Fibroblast of the aortic adventitia (primary cell): ENCODE data around the gene GADD45G. TPM values are rescaled to one million over a fixed set of nuclear protein-coding genes. Genes with fewer than 3 reads are reported as not detected.

Experiments used
- DNase-seq: peaks from one replicate; pipeline ENCODE4 v3.0.0-alpha.2; 2010; ENCODE audit warnings: low read depth
- H3K4me3 ChIP-seq: 2 replicates; pipeline ENCODE4 v1.5.1; 2011; ENCODE audit warnings: low read depth, mild to moderate bottlenecking, control low read depth, low read length, moderate library complexity
- CTCF ChIP-seq: IDR thresholded peaks from 2 replicates; pipeline ENCODE4 v1.5.1; 2011; ENCODE audit warnings: mild to moderate bottlenecking, low read length, control low read depth, inconsistent platforms; ENCODE audit not compliant: insufficient read depth
- total RNA-seq: library from RNA; depleted of rRNA; stranded (reverse); fragments of >200 nt; gene quantifications from 2 replicates; pipeline ENCODE4 v1.2.3, GENCODE V29; 2012; ENCODE audit warnings: low replicate concordance

Gene GADD45G
- total RNA-seq, 1 donor = 0.36 TPM

GRCh38 chr9:89579741-89580385 is 24.9 kb upstream of the GADD45G start:
- no peak overlapping the region for H3K4me3 ChIP-seq
- no peak for DNase-seq
- no peak for TF ChIP-seq CTCF

- H3K4me3 ChIP-seq = no peak overlapping the region
- no peak for DNase-seq
- TF ChIP-seq CTCF = no peak
These were observed 18.5 kb upstream of the GADD45G start for GRCh38 chr9:89586311-89586710.

DNA sequence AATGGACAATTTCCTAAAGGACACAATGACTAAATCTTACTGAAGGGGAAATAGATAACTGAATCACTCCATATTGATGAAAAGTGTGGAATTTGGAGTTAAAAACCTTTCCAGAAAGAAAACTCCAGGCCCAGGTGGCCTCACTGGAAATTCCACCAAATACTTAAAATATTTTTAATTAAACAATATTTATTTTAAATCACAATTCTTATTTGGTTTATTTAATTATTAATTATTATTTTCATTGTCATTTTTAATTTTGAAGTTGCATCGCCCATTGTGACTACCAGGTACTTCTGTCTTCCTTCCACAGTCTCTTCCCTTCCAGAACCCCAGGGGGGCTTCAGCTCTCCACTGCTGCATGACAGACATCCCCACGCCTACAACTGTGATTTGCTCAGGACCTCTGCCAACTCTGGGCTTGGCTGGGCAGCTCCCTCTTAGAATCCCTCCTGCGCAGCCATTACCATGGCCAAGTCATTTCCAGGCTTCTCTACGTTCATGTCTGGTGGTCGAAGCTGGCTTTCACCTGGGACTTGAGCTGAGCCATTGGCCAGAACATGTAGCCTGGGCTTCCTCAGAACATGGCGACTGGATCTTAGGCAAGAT is 16.4 kb upstream of the GADD45G start:
- no peak for TF ChIP-seq CTCF
- no peak for DNase-seq
- H3K4me3 ChIP-seq = no peak overlapping the region

DNA sequence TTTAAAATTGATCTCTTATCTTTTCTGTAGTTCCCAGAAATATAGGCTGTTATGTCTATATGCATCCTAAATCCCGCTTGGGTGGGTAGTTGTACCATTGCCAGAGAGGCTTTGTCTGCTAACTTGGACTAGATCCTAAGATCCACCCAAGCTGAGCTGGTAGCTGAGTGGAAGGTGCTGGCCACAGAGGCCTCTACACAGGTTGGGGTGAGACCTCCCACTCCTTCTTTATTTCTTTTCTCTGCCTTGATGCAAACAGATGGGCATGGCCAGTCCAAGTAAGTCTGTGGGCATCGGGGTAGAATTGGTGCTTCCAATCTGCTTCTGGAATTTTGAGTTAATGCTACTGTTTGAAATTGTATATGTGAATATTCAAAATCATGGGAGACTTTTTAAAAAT is 14.4 kb upstream of the GADD45G start:
- no peak for DNase-seq
- no peak overlapping the region for H3K4me3 ChIP-seq
- TF ChIP-seq CTCF = no peak

DNA sequence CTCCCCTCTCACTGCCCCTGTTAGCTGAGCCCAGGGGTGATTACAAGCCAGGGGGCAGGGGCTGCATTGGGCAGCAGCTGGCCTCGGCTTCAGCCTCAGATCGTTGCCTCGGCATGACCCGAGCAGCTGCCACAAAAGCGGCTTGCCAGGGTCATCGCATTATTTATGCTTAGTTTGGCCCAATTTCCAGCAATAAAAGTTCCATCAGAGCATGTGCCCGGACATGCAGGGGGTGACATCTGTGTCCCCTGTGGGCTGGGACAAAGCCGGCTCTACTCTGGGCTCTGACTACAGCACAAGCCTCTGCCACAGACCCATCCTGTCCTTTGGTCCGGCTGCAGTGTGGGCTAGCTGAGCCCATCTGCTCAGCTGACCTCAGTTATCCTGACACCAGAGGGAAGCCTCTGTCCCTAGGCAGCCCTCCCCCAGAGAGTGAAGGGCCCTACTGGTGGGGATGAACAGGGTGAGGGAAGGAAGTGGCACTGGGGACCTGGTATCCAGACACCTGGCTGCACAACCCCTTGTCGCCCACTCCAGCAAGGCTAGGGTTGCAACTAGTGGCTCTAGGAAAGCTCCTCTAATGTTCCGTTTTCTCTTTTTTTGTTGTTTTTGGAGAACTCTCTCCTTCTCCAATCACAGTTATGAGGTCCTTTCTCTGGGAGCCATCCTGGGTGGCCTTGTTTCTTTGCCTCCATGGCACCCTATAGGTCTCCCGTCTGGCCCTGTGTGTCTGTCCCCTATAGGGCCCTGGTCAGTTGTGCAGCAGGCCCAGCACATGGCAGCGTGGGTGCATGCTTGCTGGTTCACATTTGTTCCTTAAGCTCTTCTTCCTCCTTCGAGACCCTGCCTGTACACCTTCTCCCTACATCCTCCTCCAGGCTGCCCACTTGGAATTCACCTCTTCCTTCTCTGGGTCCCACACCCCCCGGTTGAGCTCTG is 13.3 kb upstream of the GADD45G start:
- no peak for DNase-seq
- no peak overlapping the region for H3K4me3 ChIP-seq
- TF ChIP-seq CTCF = no peak

DNA sequence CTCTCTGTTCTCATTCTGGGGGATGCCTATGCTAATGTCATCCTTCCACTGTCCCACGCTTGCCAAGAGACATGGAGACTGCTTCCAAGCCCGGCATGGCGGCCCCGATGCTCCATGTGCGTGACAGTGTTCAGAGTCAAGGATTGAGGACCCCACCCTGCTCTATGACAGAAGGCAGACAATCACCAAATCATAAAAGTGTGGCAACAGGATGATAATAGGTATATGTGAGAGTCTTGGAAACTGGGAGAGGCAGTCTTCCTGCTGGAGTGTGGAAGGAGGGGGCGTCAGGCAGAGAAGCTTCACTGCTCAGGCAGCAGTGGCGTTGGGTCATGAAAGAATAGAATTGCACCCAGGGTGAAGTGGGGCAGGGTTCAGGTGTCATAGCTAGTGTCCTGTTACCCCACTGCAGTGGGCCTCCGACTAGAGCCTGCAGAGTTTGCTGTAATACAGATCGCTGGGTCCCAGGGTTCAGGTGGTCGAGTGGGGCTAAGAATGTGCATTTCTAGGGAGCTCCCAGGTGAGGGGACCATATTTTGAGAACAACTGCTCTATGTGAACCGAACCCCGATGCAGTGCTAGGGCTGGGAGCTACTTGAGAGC is 12.5 kb upstream of the GADD45G start:
- H3K4me3 ChIP-seq = no peak overlapping the region
- DNase-seq = no peak
- TF ChIP-seq CTCF = no peak
